Erythroblast (primary cell): ENCODE results near the gene KDM1B.

Source experiments
- GATA1 ChIP-seq: IDR thresholded peaks from 2 replicates; pipeline ENCODE4 v1.6.1; 2011; ENCODE audit warnings: low read depth, mild to moderate bottlenecking, control low read depth, low read length, moderate library complexity
- POLR2A ChIP-seq: IDR thresholded peaks from 2 replicates; pipeline ENCODE4 v1.6.1; 2011; ENCODE audit warnings: mild to moderate bottlenecking, low read length

DNA sequence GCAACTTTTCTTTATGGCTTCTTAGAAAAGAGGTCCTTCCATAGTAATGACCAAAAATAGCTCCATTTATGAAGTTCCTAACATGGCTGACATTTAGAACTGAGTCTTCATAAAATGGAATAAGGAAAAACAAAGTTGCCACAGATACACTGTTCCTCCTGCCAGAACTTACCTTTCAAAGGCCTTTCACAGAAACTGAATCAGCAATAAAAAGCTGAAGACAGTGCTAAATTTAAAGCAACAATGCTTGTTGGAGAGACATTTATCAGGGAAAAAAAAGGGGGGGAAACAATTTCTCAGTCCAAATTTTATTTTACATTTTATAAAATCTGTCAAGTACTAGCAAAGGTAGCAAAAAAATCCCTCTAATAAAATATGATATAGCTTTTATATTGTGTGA lies 91.8 kb downstream of the KDM1B start:
- TF ChIP-seq POLR2A (no peak), GATA1 (no peak)
